Measurements from ENCODE around the gene OCEL1.

OCEL1 gene

GRCh38 chr19:17200408-17201079, 25.5 kb upstream of the OCEL1 start:
- no peak overlapping the region for H3K4me2 ChIP-seq (ENCODE audit: low read length)
- peaks cover 79% of the 10 kb centered on the region for H3K36me3 ChIP-seq (ENCODE audit: insufficient read depth, low read length)
- H3K9me3 ChIP-seq (ENCODE audit: low read length): no peaks in the 10 kb centered on the region

GRCh38 chr19:17202249-17202648, 23.8 kb upstream of the OCEL1 start:
- no peak overlapping the region for H2AFZ ChIP-seq (ENCODE audit: low read length)
- H3K36me3 ChIP-seq (ENCODE audit: insufficient read depth, low read length): peaks cover 86% of the 10 kb centered on the region
- H3K27me3 ChIP-seq (ENCODE audit: insufficient read depth, low read length): no peaks in the 10 kb centered on the region
- no peak overlapping the region for H3K4me2 ChIP-seq (ENCODE audit: low read length)
- no peak overlapping the region for H3K27ac ChIP-seq (ENCODE audit: low read depth, low read length, poor library complexity, severe bottlenecking)
- no peaks in the 10 kb centered on the region for H3K4me1 ChIP-seq (ENCODE audit: insufficient read depth, low read length, severe bottlenecking)
- H3K9me3 ChIP-seq (ENCODE audit: low read length): no peaks in the 10 kb centered on the region
- no peak overlapping the region for H3K9ac ChIP-seq (ENCODE audit: low read length)
- no peak overlapping the region for H3K4me3 ChIP-seq (ENCODE audit: low read depth, low read length, poor library complexity, severe bottlenecking)
- H4K20me1 ChIP-seq (ENCODE audit: insufficient read depth, low read length): no peaks in the 10 kb centered on the region
- H3K9me2 ChIP-seq (ENCODE audit: low read depth, low read length): no peaks in the 10 kb centered on the region
- TF ChIP-seq CTCF (IDR thresholded peaks at IDR 0.05; ENCODE audit: low read length) (no peak), EZH2 (IDR thresholded peaks at IDR 0.05; ENCODE audit: borderline replicate concordance, low read length) (no peak)
- no peaks in the 10 kb centered on the region for H3F3A ChIP-seq (ENCODE audit: insufficient read depth, low read length)
- no peaks in the 10 kb centered on the region for H3K79me2 ChIP-seq (ENCODE audit: insufficient read depth, low read length)

More at GRCh38 chr19:17200408-17201079, 25.5 kb upstream of the OCEL1 start:
- Histone ChIP-seq H3K79me2 (ENCODE audit: insufficient read depth, low read length) (no peaks in the 10 kb centered on the region), H3F3A (ENCODE audit: insufficient read depth, low read length) (no peaks in the 10 kb centered on the region), H3K27ac (ENCODE audit: low read depth, low read length, poor library complexity, severe bottlenecking) (no peak overlapping the region), H3K4me1 (ENCODE audit: insufficient read depth, low read length, severe bottlenecking) (no peaks in the 10 kb centered on the region), H3K27me3 (ENCODE audit: insufficient read depth, low read length) (no peaks in the 10 kb centered on the region), H3K4me3 (ENCODE audit: low read depth, low read length, poor library complexity, severe bottlenecking) (no peak overlapping the region), H4K20me1 (ENCODE audit: insufficient read depth, low read length) (no peaks in the 10 kb centered on the region), H3K9me2 (ENCODE audit: low read depth, low read length) (no peaks in the 10 kb centered on the region), H3K9ac (ENCODE audit: low read length) (no peak overlapping the region), H2AFZ (ENCODE audit: low read length) (no peak overlapping the region)
- TF ChIP-seq CTCF (IDR thresholded peaks at IDR 0.05; ENCODE audit: low read length): no peak
- TF ChIP-seq EZH2 (IDR thresholded peaks at IDR 0.05; ENCODE audit: borderline replicate concordance, low read length): no peak

- Histone ChIP-seq H3K4me1 (ENCODE audit: insufficient read depth, low read length, severe bottlenecking) (no peaks in the 10 kb centered on the region), H3K36me3 (ENCODE audit: insufficient read depth, low read length) (peaks cover 82% of the 10 kb centered on the region), H3K4me3 (ENCODE audit: low read depth, low read length, poor library complexity, severe bottlenecking) (no peak overlapping the region), H4K20me1 (ENCODE audit: insufficient read depth, low read length) (no peaks in the 10 kb centered on the region), H3K9me2 (ENCODE audit: low read depth, low read length) (no peaks in the 10 kb centered on the region), H3K79me2 (ENCODE audit: insufficient read depth, low read length) (no peaks in the 10 kb centered on the region), H3K9ac (ENCODE audit: low read length) (no peak overlapping the region), H3F3A (ENCODE audit: insufficient read depth, low read length) (no peaks in the 10 kb centered on the region), H3K4me2 (ENCODE audit: low read length) (no peak overlapping the region), H3K27me3 (ENCODE audit: insufficient read depth, low read length) (no peaks in the 10 kb centered on the region), H2AFZ (ENCODE audit: low read length) (no peak overlapping the region), H3K27ac (ENCODE audit: low read depth, low read length, poor library complexity, severe bottlenecking) (no peak overlapping the region), H3K9me3 (ENCODE audit: low read length) (no peaks in the 10 kb centered on the region)
- TF ChIP-seq CTCF (IDR thresholded peaks at IDR 0.05; ENCODE audit: low read length) (no peak), EZH2 (IDR thresholded peaks at IDR 0.05; ENCODE audit: borderline replicate concordance, low read length) (no peak)
Observed at GRCh38 chr19:17202713-17203112, 23.3 kb upstream of the OCEL1 start.

All from OCI-LY1 (cell line).